Measurements from ENCODE around the gene MYBPC2. TPM values are rescaled to one million over a fixed set of nuclear protein-coding genes. Genes with fewer than 3 reads are reported as not detected.

Gene MYBPC2
- total RNA-seq, 4 donors from 2014 or later: 358 to 988 (median 442) TPM

GRCh38 chr19:50475101-50475568 is 42.4 kb downstream of the MYBPC2 start:
- Histone ChIP-seq H3K9me3 (no peaks in the 10 kb centered on the region), H3K4me3 (no peak overlapping the region), H3K4me1 (peaks cover 13 to 18% of the 10 kb centered on the region in 2 donors), H3K36me3 (peaks cover 0 to 18% of the 10 kb centered on the region in 2 donors), H3K27ac (no peak overlapping the region), H3K27me3 (no peaks in the 10 kb centered on the region)
- ATAC-seq (no peak), DNase-seq (peak in 1 of 2 donors; percentile 12)
- in situ Hi-C loops (cut with MboI; ENCODE audit: low sequenced_read_pairs in 4 of 4): no loop called here
- TF ChIP-seq POLR2A (IDR thresholded peaks at IDR 0.05): no peak
- no peak for TF ChIP-seq CTCF (IDR thresholded peaks at IDR 0.05 in 4 of 5, conservative IDR thresholded peaks at IDR 0.05 in 1 of 5)
- intact Hi-C loops (cut with DNase I; ENCODE audit: low total_unique reads): no loop called here

- Histone ChIP-seq H3K4me1 (peaks cover 13 to 18% of the 10 kb centered on the region in 2 donors), H3K27me3 (no peaks in the 10 kb centered on the region), H3K27ac (peak overlapping the region; percentile 67 to 88 (median 79)), H3K4me3 (peak overlapping the region; percentile 68 to 99 (median 82)), H3K9me3 (no peaks in the 10 kb centered on the region), H3K36me3 (peaks cover 0 to 25% of the 10 kb centered on the region in 2 donors)
- TF ChIP-seq POLR2A (IDR thresholded peaks at IDR 0.05) (no peak), CTCF (IDR thresholded peaks at IDR 0.05 in 4 of 5, conservative IDR thresholded peaks at IDR 0.05 in 1 of 5) (no peak)
- peak in 1 of 2 donors; percentile 11 for DNase-seq
- peak in 1 of 2 donors; percentile 6 for ATAC-seq
- intact Hi-C loops (cut with DNase I; ENCODE audit: low total_unique reads) (loop anchor here (1.0 kb wide), 1 partner anchor 36 kb away; the partner anchor contains the start of gene JOSD2), in situ Hi-C loops (cut with MboI; ENCODE audit: low sequenced_read_pairs in 4 of 4) (no loop called here)
Measured at GRCh38 chr19:50475736-50476223, 43.1 kb downstream of the MYBPC2 start.

GRCh38 chr19:50476224-50476906 is 43.7 kb downstream of the MYBPC2 start, which contains the start of the genes EMC10 and GARIN5A:
Gene EMC10, plus strand, starts transcription at chr19:50476507. Its CDS starts 38 bp downstream, at chr19:50476545.
Gene GARIN5A, minus strand, starts transcription at chr19:50476848. Its CDS starts 460 bp downstream, at chr19:50476388.
- Histone ChIP-seq H3K4me1 (peaks cover 13 to 18% of the 10 kb centered on the region in 2 donors), H3K36me3 (peaks cover 0 to 30% of the 10 kb centered on the region in 2 donors), H3K9me3 (no peaks in the 10 kb centered on the region), H3K27me3 (no peaks in the 10 kb centered on the region), H3K4me3 (peak within 1 kb of the TSS; percentile 68 to 99 (median 82)), H3K27ac (peak within 1 kb of the TSS; percentile 67 to 88 (median 79))
- DNase-seq: peak; percentile 70 to 85
- peak; percentile 90 to 92 for ATAC-seq
- no peak for TF ChIP-seq CTCF (IDR thresholded peaks at IDR 0.05 in 4 of 5, conservative IDR thresholded peaks at IDR 0.05 in 1 of 5)
- TF ChIP-seq POLR2A (IDR thresholded peaks at IDR 0.05): peak in 1 of 2 donors; percentile 60
- intact Hi-C loops (cut with DNase I; ENCODE audit: low total_unique reads): loop anchor here (1.0 kb wide), 1 partner anchor 35 kb away; the partner anchor contains the start of gene JOSD2
- in situ Hi-C loops (cut with MboI; ENCODE audit: low sequenced_read_pairs in 4 of 4): no loop called here

DNA sequence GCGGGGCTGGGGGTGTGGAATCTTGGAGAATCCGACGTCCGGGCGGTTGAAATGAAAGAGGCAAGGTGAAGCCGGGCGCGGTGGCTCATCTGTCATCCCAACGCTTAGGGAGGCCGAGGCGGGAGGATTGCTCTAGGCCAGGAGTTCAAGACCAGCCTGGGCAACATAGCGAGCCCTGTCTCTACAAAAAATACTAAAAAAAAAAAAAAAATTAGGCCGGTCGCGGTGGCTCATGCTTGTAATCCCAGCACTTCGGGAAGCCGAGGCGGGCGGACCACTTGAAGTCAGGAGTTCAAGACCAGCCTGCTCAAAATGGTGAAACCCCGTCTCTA is 44.2 kb downstream of the MYBPC2 start:
- peak overlapping the region; percentile 68 to 99 (median 82) for H3K4me3 ChIP-seq
- H3K36me3 ChIP-seq: peaks cover 0 to 35% of the 10 kb centered on the region in 2 donors
- no peak for TF ChIP-seq POLR2A (IDR thresholded peaks at IDR 0.05)
- TF ChIP-seq CTCF (IDR thresholded peaks at IDR 0.05 in 4 of 5, conservative IDR thresholded peaks at IDR 0.05 in 1 of 5): no peak
- DNase-seq: no peak
- H3K27ac ChIP-seq: peak overlapping the region; percentile 67 to 88 (median 79)
- intact Hi-C loops (cut with DNase I; ENCODE audit: low total_unique reads): loop anchor here (1.0 kb wide), 1 partner anchor 34 kb away; the partner anchor contains the start of gene JOSD2
- peaks cover 13 to 18% of the 10 kb centered on the region in 2 donors for H3K4me1 ChIP-seq
- ATAC-seq: no peak
- no peaks in the 10 kb centered on the region for H3K27me3 ChIP-seq
- no peaks in the 10 kb centered on the region for H3K9me3 ChIP-seq
- in situ Hi-C loops (cut with MboI; ENCODE audit: low sequenced_read_pairs in 4 of 4): no loop called here
